Measurements from ENCODE around the gene HIGD2A. TPM values are rescaled to one million over a fixed set of nuclear protein-coding genes. Genes with fewer than 3 reads are reported as not detected.

HIGD2A gene
- total and polyA plus RNA-seq, 9 of the 15 experiments (the other 6 are each of a cell fraction or from before 2014, with no cell fraction given) = 94.7 to 264 (median 163) TPM

DNA sequence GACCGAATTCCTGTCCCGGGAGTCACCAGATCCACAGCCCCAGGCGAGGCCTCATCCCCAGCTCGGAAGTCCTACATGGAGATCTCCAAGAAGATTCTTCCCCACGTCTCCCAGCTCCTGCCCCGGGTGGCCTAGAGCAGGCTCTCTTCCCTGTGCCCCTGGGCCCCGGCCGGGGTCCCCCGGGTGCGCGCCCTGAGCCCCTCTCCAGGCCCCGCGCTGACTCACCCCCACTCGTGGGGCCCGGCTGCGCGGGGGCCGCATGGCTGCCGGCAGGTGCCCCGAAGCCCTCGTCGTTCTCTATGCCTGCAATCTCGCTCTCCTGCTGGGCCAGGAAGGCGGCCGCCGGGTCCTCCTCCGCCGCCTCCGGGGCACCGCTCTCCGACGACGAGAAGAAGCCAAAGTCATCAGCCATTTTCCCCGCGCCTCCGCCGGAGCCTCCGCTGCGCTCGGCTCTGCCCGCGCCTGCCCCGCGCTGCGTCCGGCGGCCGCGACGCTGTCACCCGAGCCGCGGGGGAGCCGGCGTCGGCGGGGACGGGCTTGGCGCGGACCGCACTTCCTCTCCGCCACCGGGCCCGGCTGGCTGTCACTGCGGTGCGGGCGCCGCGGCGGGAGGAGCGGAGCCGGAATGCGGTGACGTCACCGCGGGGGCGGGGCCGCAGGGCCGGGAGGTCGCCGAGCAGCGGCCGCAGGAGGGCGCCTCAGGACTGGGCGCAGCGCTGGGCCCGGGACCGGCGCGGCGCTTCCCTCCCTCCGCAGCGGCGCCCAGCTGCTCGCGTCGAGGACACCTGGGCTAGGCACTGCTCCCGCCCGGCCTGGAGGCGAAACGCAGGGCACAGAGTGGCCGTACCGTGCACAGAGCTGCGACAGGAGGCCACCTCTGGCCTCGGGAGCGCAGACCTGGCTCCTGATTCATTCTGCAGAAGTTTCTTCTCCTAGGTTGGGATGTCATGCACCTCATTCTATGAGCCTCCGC, 27.7 kb downstream of the HIGD2A start, which contains the start of gene CLTB (continued):
- TF ChIP-seq, protein P1, sequence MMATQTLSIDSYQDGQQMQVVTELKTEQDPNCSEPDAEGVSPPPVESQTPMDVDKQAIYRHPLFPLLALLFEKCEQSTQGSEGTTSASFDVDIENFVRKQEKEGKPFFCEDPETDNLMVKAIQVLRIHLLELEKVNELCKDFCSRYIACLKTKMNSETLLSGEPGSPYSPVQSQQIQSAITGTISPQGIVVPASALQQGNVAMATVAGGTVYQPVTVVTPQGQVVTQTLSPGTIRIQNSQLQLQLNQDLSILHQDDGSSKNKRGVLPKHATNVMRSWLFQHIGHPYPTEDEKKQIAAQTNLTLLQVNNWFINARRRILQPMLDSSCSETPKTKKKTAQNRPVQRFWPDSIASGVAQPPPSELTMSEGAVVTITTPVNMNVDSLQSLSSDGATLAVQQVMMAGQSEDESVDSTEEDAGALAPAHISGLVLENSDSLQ (IDR thresholded peaks at IDR 0.05) = no peak
- TF ChIP-seq NCOA1 (IDR thresholded peaks at IDR 0.05; ENCODE audit: low read depth) = no peak
- no peak for TF ChIP-seq KLF6 (CRISPR knock-in tag; IDR thresholded peaks at IDR 0.05; ENCODE audit: borderline replicate concordance)
- TF ChIP-seq ZBTB7A (IDR thresholded peaks at IDR 0.05; ENCODE audit: borderline replicate concordance, control insufficient read depth, low read depth, low read length) = peak; percentile 50; the same call in 1 of the 2 replicates
- peak; percentile 27 for TF ChIP-seq EGR1 (conservative IDR thresholded peaks at IDR 0.05)
- TF ChIP-seq, protein P2, sequence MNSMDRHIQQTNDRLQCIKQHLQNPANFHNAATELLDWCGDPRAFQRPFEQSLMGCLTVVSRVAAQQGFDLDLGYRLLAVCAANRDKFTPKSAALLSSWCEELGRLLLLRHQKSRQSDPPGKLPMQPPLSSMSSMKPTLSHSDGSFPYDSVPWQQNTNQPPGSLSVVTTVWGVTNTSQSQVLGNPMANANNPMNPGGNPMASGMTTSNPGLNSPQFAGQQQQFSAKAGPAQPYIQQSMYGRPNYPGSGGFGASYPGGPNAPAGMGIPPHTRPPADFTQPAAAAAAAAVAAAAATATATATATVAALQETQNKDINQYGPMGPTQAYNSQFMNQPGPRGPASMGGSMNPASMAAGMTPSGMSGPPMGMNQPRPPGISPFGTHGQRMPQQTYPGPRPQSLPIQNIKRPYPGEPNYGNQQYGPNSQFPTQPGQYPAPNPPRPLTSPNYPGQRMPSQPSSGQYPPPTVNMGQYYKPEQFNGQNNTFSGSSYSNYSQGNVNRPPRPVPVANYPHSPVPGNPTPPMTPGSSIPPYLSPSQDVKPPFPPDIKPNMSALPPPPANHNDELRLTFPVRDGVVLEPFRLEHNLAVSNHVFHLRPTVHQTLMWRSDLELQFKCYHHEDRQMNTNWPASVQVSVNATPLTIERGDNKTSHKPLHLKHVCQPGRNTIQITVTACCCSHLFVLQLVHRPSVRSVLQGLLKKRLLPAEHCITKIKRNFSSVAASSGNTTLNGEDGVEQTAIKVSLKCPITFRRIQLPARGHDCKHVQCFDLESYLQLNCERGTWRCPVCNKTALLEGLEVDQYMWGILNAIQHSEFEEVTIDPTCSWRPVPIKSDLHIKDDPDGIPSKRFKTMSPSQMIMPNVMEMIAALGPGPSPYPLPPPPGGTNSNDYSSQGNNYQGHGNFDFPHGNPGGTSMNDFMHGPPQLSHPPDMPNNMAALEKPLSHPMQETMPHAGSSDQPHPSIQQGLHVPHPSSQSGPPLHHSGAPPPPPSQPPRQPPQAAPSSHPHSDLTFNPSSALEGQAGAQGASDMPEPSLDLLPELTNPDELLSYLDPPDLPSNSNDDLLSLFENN (IDR thresholded peaks at IDR 0.05; ENCODE audit: low read depth in 2 of 2, low read length in 2 of 2) = no peak
- TF ChIP-seq, protein P3, sequence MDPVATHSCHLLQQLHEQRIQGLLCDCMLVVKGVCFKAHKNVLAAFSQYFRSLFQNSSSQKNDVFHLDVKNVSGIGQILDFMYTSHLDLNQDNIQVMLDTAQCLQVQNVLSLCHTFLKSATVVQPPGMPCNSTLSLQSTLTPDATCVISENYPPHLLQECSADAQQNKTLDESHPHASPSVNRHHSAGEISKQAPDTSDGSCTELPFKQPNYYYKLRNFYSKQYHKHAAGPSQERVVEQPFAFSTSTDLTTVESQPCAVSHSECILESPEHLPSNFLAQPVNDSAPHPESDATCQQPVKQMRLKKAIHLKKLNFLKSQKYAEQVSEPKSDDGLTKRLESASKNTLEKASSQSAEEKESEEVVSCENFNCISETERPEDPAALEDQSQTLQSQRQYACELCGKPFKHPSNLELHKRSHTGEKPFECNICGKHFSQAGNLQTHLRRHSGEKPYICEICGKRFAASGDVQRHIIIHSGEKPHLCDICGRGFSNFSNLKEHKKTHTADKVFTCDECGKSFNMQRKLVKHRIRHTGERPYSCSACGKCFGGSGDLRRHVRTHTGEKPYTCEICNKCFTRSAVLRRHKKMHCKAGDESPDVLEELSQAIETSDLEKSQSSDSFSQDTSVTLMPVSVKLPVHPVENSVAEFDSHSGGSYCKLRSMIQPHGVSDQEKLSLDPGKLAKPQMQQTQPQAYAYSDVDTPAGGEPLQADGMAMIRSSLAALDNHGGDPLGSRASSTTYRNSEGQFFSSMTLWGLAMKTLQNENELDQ (CRISPR knock-in tag; IDR thresholded peaks at IDR 0.05; ENCODE audit: borderline replicate concordance) = no peak
- no peak for TF ChIP-seq ZNF146 (CRISPR knock-in tag; IDR thresholded peaks at IDR 0.05; ENCODE audit: unreplicated experiment)
- TF ChIP-seq SAFB (IDR thresholded peaks at IDR 0.05; ENCODE audit: borderline replicate concordance, low read depth, low read length) = peak; percentile 86
- TF ChIP-seq PURB (CRISPR knock-in tag; IDR thresholded peaks at IDR 0.05; ENCODE audit: low read depth) = no peak
- peak in 1 of 2 experiments; percentile 96; a peak in 2 of 4 replicates for TF ChIP-seq NONO (IDR thresholded peaks at IDR 0.05; ENCODE audit: low read depth in 2 of 2, low read length in 1 of 2)
- TF ChIP-seq, protein P4, sequence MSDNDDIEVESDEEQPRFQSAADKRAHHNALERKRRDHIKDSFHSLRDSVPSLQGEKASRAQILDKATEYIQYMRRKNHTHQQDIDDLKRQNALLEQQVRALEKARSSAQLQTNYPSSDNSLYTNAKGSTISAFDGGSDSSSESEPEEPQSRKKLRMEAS (CRISPR knock-in tag; IDR thresholded peaks at IDR 0.05) = peak; percentile 71
- no peak; the same call in 1 of the 2 replicates for TF ChIP-seq CBX1 (IDR thresholded peaks at IDR 0.05; ENCODE audit: low read depth)
- TF ChIP-seq, protein P5, sequence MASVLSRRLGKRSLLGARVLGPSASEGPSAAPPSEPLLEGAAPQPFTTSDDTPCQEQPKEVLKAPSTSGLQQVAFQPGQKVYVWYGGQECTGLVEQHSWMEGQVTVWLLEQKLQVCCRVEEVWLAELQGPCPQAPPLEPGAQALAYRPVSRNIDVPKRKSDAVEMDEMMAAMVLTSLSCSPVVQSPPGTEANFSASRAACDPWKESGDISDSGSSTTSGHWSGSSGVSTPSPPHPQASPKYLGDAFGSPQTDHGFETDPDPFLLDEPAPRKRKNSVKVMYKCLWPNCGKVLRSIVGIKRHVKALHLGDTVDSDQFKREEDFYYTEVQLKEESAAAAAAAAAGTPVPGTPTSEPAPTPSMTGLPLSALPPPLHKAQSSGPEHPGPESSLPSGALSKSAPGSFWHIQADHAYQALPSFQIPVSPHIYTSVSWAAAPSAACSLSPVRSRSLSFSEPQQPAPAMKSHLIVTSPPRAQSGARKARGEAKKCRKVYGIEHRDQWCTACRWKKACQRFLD (CRISPR knock-in tag; IDR thresholded peaks at IDR 0.05) = no peak; the same call in 1 of the 2 replicates
- no peak for TF ChIP-seq HIVEP1 (CRISPR knock-in tag; IDR thresholded peaks at IDR 0.05)
- peak; percentile 81 for TF ChIP-seq HMGN3 (IDR thresholded peaks at IDR 0.05; ENCODE audit: borderline replicate concordance, extremely low read depth, insufficient read length, low read depth, low read length)
